DLD1 (cell line): Measurements from ENCODE around the gene PNMA8B.
"Not testable (repeated sequence)": the region's sequence is repeated elsewhere in the genome, so short reads cannot be mapped to it uniquely, and the experiment has no call there.

Experiments used
- in situ Hi-C: cut with HindIII; loops from 2 replicates; pipeline ENCODE4 v1.10.0; 2017; ENCODE audit warnings: low sequenced_read_pairs

The PNMA8B gene

GRCh38 chr19:46495786-46496099 lies at the start of gene PNMA8B:
TSS of gene PNMA8B (minus strand) at chr19:46495867. CDS start at chr19:46495465, 402 bp downstream.
- in situ Hi-C loops, result no loop called here

GRCh38 chr19:46544651-46545050 lies 49.0 kb upstream of the PNMA8B start:
- in situ Hi-C loops, result loop anchor here (25.0 kb wide), 1 partner anchor 118 kb away; the partner anchor contains the start of gene DACT3

- in situ Hi-C loops, result loop anchor here (25.0 kb wide), 1 partner anchor 120 kb away; the partner anchor contains the start of gene DACT3
Observed at GRCh38 chr19:46542428-46543230, 47.0 kb upstream of the PNMA8B start.

- in situ Hi-C loops, result loop anchor here (25.0 kb wide), 1 partner anchor 125 kb away; the partner anchor contains the start of gene DACT3
Observed at GRCh38 chr19:46537136-46538097, 41.8 kb upstream of the PNMA8B start.

GRCh38 chr19:46536391-46536790 lies 40.7 kb upstream of the PNMA8B start:
- in situ Hi-C loops, result loop anchor here (25.0 kb wide), 1 partner anchor 126 kb away; the partner anchor contains the start of gene DACT3

GRCh38 chr19:46533621-46534081 lies 38.0 kb upstream of the PNMA8B start:
- in situ Hi-C loops, result loop anchor here (25.0 kb wide), 1 partner anchor 129 kb away; the partner anchor contains the start of gene DACT3

GRCh38 chr19:46533078-46533620 lies 37.5 kb upstream of the PNMA8B start:
- in situ Hi-C loops, result loop anchor here (25.0 kb wide), 1 partner anchor 129 kb away; the partner anchor contains the start of gene DACT3

GRCh38 chr19:46530636-46531035 lies 35.0 kb upstream of the PNMA8B start:
- in situ Hi-C loops, result loop anchor here (25.0 kb wide), 1 partner anchor 132 kb away; the partner anchor contains the start of gene DACT3

- in situ Hi-C loops, result loop anchor here (25.0 kb wide), 1 partner anchor 132 kb away; the partner anchor contains the start of gene DACT3
Observed at GRCh38 chr19:46529622-46530451, 34.2 kb upstream of the PNMA8B start.

GRCh38 chr19:46528601-46529590 lies 33.2 kb upstream of the PNMA8B start:
- in situ Hi-C loops, result loop anchor here (25.0 kb wide), 1 partner anchor 133 kb away; the partner anchor contains the start of gene DACT3

- in situ Hi-C loops, result loop anchor here (25.0 kb wide), 1 partner anchor 136 kb away; the partner anchor contains the start of gene DACT3
Observed at GRCh38 chr19:46526801-46527200, 31.1 kb upstream of the PNMA8B start.

- in situ Hi-C loops, result no loop called here
Observed at GRCh38 chr19:46524308-46524707, 28.6 kb upstream of the PNMA8B start.

GRCh38 chr19:46522988-46523387 lies 27.3 kb upstream of the PNMA8B start:
- in situ Hi-C loops, result not testable (repeated sequence)

- in situ Hi-C loops, result no loop called here
Observed at GRCh38 chr19:46521241-46521868, 25.7 kb upstream of the PNMA8B start.

GRCh38 chr19:46520616-46521015 lies 24.9 kb upstream of the PNMA8B start:
- in situ Hi-C loops, result no loop called here

- in situ Hi-C loops, result no loop called here
Observed at GRCh38 chr19:46517471-46517870, 21.8 kb upstream of the PNMA8B start.

GRCh38 chr19:46515879-46516350 lies 20.2 kb upstream of the PNMA8B start:
- in situ Hi-C loops, result no loop called here

GRCh38 chr19:46515290-46515609 lies 19.6 kb upstream of the PNMA8B start:
- in situ Hi-C loops, result no loop called here
